Central memory CD8-positive, alpha-beta T cell (primary cell): Measurements from ENCODE around the gene HMOX1.
"Not testable (repeated sequence)": the region's sequence is repeated elsewhere in the genome, so short reads cannot be mapped to it uniquely, and the experiment has no call there.

Experiments
- ATAC-seq: fragments of 150-1000 bp; cut with Tn5 transposase; replicated peaks from 2 replicates; pipeline ENCODE4 v1.10.0; 2022; ENCODE audit warnings: mild to moderate bottlenecking, moderate FRiP score, moderate number of reproducible peaks; ENCODE audit not compliant: poor library complexity, severe bottlenecking; ENCODE audit errors: extremely low read depth
- DNase-seq, 2 donors: peaks; one replicate each; pipeline ENCODE4 v3.0.0; 2021; ENCODE audit warnings: low spot score in 2 of 2
- H3K27ac Mint-ChIP-seq: one replicate; pipeline ENCODE4 v1.8.0; 2022; ENCODE audit warnings: low read depth, mild to moderate bottlenecking, moderate library complexity, mixed read lengths
- H3K27me3 Mint-ChIP-seq: one replicate; pipeline ENCODE4 v1.8.0; 2022; ENCODE audit warnings: mixed read lengths
- H3K36me3 Mint-ChIP-seq: one replicate; pipeline ENCODE4 v1.8.0; 2022; ENCODE audit warnings: mild to moderate bottlenecking, moderate library complexity, mixed read lengths; ENCODE audit not compliant: insufficient read depth
- H3K4me1 Mint-ChIP-seq: one replicate; pipeline ENCODE4 v1.8.0; 2022; ENCODE audit warnings: mixed read lengths
- H3K4me3 Mint-ChIP-seq: one replicate; pipeline ENCODE4 v1.8.0; 2022; ENCODE audit warnings: mild to moderate bottlenecking, moderate library complexity, mixed read lengths
- H3K9me3 Mint-ChIP-seq: one replicate; pipeline ENCODE4 v1.8.0; 2022; ENCODE audit warnings: mixed read lengths

Gene HMOX1

DNA sequence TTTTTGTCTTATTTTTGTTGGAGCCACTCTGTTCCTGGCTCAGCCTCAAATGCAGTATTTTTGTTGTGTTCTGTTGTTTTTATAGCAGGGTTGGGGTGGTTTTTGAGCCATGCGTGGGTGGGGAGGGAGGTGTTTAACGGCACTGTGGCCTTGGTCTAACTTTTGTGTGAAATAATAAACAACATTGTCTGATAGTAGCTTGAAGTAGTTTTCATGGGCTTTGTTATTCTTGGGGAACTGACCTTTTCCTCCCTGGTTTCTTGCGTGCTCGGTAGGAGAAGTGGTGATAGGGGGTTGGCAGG lies 13.1 kb downstream of the HMOX1 start:
- peak; percentile 36 for ATAC-seq
- Mint-ChIP-seq H3K27me3 (peaks cover 12% of the 10 kb centered on the region), H3K4me3 (no peak overlapping the region), H3K27ac (peak overlapping the region; percentile 5), H3K4me1 (no peaks in the 10 kb centered on the region), H3K36me3 (peaks cover 2% of the 10 kb centered on the region), H3K9me3 (no peaks in the 10 kb centered on the region)
- DNase-seq, result no peak

DNA sequence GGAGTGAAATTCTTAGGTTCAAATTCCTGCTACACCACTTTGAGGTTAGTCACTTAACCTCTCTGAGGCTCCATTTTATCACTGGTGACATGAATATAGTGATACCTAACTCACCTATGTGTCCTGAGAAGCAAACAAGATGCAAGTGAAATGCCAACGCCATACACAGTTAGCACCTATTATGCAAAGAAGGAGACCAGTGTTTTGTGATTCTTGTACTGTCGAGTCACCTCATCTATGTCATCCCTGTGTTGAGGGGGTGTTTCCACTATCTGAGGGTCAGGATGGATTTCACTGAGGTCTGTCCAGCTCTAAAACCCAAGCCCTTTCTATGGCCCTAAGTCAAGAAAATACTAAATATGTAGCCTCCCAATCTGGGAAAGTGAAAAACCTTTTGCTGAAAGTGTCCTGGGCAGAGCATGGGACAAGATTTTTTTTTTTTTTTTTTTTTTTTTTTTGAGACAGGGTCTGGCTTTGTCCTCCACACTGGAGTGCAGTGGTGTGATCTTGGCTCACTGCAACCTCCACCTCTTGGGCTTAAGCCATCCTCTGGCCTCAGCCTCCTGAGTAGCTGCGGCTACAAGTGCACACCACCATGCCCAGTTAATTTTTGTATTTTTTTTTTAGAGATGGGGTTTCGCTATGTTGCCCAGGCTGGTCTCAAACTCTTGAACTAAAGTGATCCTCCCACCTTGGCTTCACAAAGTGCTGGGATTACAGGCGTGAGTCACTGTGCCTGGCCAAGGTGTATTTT lies 14.1 kb downstream of the HMOX1 start:
- Mint-ChIP-seq H3K4me3 (no peak overlapping the region), H3K27me3 (peaks cover 2% of the 10 kb centered on the region), H3K4me1 (peaks cover 6% of the 10 kb centered on the region), H3K9me3 (no peaks in the 10 kb centered on the region), H3K27ac (no peak overlapping the region), H3K36me3 (peaks cover 9% of the 10 kb centered on the region)
- DNase-seq, result no peak
- no peak for ATAC-seq

DNA sequence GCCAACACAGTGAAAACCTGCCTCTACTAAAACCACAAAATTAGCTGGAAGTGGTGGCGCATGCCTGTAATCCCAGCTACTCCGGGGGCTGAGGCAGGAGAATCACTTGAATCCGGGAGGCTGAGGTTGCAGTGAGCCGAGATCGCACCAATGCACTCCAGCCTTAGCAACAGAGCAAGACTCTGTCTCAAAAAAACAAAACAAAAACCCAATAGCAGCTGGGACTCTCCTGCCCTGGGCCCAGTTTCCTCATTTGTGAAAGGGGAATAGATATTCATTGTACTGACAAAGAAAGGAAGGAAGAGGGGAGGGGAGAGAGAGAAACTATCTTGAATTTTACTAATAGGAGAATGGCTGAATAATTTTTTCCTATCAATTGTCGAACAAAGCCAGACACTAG lies 15.7 kb downstream of the HMOX1 start:
- H3K9me3 Mint-ChIP-seq, H3K4me3 Mint-ChIP-seq, H3K27me3 Mint-ChIP-seq, ATAC-seq, DNase-seq: not testable (repeated sequence)
- H3K27ac Mint-ChIP-seq, result peak overlapping the region; percentile 74
- peaks cover 11% of the 10 kb centered on the region for H3K36me3 Mint-ChIP-seq
- H3K4me1 Mint-ChIP-seq, result peaks cover 17% of the 10 kb centered on the region

DNA sequence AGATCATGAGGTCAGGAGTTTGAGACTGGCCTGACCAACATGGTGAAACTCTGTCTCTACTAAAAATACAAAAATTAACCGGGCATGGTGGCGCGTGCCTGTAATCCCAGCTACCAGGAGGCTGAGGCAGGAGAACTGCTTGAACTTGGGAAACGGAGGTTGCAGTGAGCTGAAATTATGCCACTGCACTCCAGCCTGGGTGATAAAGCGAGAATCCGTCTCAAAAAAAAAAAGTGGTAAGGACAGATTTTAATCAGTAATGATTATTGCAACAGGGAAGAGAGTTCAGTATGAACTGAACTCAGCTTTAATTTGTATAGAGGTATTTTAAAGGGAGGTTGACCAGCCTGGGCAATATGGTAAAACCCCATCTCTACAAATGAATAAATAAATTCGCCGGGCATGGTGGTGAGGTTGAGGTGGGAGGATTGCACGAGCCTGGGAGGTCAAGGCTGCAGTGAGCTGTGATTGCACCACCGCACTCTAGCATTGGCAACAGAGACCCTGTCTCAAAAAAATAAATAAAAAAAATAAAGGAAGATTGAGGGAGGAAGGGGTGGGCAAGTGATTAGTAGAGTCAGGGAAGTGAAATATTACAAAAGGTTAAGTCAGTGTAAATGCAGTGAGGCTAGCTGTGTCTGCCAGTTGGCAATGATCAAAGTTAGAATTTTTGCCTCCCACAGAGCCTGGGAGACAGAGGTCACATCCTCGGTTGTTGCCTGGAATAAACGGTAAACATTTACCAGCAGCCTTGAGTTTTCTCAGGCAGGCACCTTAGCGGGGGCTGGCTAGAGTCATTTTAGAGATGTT lies 16.4 kb downstream of the HMOX1 start:
- DNase-seq (no peak), ATAC-seq (no peak)
- H3K4me1 Mint-ChIP-seq, result peaks cover 20% of the 10 kb centered on the region
- no peak overlapping the region for H3K4me3 Mint-ChIP-seq
- no peaks in the 10 kb centered on the region for H3K9me3 Mint-ChIP-seq
- H3K36me3 Mint-ChIP-seq, result peaks cover 11% of the 10 kb centered on the region
- peak overlapping the region; percentile 74 for H3K27ac Mint-ChIP-seq
- H3K27me3 Mint-ChIP-seq, result no peaks in the 10 kb centered on the region

DNA sequence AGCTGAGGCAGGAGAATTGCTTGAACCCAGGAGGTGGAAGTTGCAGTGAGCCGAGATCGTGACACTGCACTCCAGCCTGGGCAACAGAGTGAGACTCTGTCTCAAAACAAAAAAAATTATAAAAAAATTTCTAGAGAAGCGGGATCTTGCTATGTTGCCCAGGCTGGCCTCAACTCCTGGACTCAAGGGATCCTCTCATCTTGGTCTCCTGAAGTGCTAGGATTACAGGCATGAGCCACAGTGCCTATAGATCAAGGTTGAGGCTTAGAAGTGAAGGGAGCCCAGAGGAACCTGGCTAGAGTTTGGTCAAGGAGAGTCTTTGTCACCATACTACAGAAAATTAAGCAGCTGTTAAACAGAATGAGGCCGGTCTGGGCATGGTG lies 17.7 kb downstream of the HMOX1 start:
- no peaks in the 10 kb centered on the region for H3K9me3 Mint-ChIP-seq
- no peak for ATAC-seq
- H3K36me3 Mint-ChIP-seq, result peaks cover 19% of the 10 kb centered on the region
- no peaks in the 10 kb centered on the region for H3K27me3 Mint-ChIP-seq
- DNase-seq, result no peak
- H3K4me1 Mint-ChIP-seq, result peaks cover 25% of the 10 kb centered on the region
- H3K4me3 Mint-ChIP-seq, result peak overlapping the region; percentile 54
- H3K27ac Mint-ChIP-seq, result peak overlapping the region; percentile 97

DNA sequence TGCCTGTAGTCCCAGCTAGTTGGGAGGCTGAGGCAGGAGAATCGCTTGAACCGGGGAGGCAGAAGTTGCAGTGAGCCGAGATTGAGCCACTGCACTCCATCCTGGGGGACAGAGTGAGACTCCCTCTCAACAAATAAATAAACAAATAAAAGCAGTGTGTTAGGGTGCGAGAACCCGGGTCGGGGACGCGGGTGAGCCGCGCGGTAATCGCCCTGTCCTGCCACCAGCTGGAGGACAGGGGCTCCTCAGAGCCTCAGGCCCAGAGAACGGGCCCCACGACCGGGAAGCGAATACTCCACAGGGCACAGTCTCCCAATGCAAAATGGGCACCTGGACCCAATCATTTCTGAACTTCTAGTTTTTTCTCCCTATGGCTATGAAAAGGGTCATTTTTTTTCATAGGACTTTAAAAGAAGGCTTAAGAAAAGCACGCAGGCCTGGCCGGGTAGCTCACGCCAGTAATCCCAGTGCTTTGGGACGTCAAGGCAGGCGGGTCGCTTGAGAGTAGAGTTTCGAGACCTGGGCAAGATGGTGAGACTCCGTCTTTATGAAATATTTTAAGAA lies 18.3 kb downstream of the HMOX1 start:
- H3K4me1 Mint-ChIP-seq, result peaks cover 25% of the 10 kb centered on the region
- peak overlapping the region; percentile 97 for H3K27ac Mint-ChIP-seq
- H3K27me3 Mint-ChIP-seq, result no peaks in the 10 kb centered on the region
- ATAC-seq (no peak), DNase-seq (no peak)
- no peaks in the 10 kb centered on the region for H3K9me3 Mint-ChIP-seq
- peak overlapping the region; percentile 100 for H3K4me3 Mint-ChIP-seq
- peaks cover 25% of the 10 kb centered on the region for H3K36me3 Mint-ChIP-seq

DNA sequence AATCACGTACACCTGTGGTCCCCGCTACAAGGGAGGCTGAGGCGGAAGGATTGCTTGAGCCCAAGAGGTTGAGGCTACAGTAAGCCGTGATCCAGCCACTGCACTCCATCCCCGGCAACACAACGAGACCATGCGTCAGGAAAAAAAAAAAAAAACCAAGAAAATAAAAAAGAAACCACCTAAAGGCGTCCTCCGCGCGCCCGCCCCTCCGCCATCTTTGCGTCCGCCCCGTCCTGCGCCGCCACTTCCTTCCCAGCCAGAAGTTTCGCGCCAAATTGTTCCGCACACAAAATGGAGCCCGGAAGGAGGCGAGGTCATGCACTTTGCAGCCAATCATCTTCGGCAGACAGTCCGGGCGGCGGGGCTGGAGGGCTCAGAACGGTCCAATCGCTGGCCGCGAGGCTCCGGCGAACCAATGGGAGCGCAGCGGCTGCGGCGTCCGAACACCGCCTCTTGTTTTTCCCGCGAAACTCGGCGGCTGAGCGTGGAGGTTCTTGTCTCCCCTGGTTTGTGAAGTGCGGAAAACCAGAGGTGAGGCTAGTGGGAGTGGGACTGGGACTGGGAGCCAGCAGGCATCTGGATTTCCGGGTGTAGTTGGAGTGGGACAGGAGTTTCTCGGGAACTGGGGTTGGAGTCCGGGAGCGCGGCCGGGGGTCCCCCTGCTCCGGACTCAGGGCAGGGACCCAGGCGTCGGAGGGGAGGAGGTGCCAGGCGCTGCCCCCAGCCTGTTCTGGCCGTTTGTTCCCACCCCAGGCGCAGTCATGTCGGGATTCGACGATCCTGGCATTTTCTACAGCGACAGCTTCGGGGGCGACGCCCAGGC lies 19.0 kb downstream of the HMOX1 start, which contains the start of gene MCM5:
Gene MCM5 (plus strand): TSS at position 463 of the 823 bp plus-strand sequence. CDS start 299 bp downstream, at position 762.
- Mint-ChIP-seq H3K27me3 (no peaks in the 10 kb centered on the region), H3K9me3 (no peaks in the 10 kb centered on the region), H3K4me3 (peak within 1 kb of the TSS; percentile 100), H3K4me1 (peaks cover 25% of the 10 kb centered on the region), H3K27ac (peak within 1 kb of the TSS; percentile 97), H3K36me3 (peaks cover 31% of the 10 kb centered on the region)
- DNase-seq (peak; percentile 92 to 97), ATAC-seq (peak; percentile 100)

DNA sequence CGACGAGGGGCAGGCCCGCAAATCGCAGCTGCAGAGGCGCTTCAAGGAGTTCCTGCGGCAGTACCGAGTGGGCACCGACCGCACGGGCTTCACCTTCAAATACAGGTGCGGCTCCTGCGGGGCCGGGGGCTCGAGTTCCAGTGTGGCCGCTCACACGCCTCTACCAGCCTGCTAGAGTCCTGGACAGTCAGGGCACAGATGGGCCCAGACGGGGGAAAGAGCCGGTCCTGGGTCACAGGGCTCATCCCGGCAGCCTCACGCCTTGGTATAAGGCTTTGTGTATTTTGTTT lies 19.6 kb downstream of the HMOX1 start:
- peaks cover 34% of the 10 kb centered on the region for H3K36me3 Mint-ChIP-seq
- no peaks in the 10 kb centered on the region for H3K27me3 Mint-ChIP-seq
- peaks cover 25% of the 10 kb centered on the region for H3K4me1 Mint-ChIP-seq
- H3K4me3 Mint-ChIP-seq, result peak overlapping the region; percentile 100
- H3K27ac Mint-ChIP-seq, result peak overlapping the region; percentile 97
- no peak for DNase-seq
- no peaks in the 10 kb centered on the region for H3K9me3 Mint-ChIP-seq
- no peak for ATAC-seq

DNA sequence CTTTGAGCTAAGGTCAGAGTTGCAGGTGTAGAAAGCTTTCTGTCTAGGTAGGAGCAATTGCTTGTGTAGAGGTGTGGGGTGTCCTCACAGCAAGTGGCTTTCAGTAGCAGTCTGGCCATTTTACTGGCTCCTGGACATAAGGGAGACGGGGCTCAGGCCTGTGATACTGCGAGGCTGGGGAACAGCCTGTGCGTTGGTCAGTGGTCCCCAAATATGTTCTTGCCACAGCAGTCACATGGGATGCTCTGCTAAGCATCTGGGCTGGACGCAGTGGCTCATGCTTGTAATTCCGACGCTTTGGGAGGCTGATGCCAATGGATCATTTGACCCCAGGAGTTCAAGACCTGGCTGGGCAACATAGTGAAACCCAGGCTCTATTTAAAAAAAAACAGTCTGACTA lies 21.0 kb downstream of the HMOX1 start:
- Mint-ChIP-seq H3K36me3 (peaks cover 45% of the 10 kb centered on the region), H3K27me3 (no peaks in the 10 kb centered on the region), H3K4me1 (peaks cover 25% of the 10 kb centered on the region)

DNA sequence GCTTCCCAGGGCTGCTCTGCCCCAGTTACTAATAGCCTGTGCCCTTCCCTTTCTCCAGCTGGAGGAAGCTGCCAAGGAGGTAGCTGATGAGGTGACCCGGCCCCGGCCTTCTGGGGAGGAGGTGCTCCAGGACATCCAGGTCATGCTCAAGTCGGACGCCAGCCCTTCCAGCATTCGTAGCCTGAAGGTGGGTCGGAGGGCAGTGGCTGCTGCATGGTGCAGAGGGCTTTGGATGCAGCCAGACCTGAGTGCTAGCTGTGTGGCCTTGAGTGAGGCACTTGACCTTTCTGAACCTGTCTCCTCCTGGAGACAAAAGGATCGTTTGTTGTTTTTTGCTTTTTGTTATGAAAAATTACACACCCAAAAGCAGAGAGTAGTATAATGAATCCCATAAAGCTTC lies 22.5 kb downstream of the HMOX1 start:
- ATAC-seq (no peak), DNase-seq (no peak)
- Mint-ChIP-seq H3K27ac (no peak overlapping the region), H3K4me3 (no peak overlapping the region), H3K36me3 (peaks cover 56% of the 10 kb centered on the region), H3K27me3 (no peaks in the 10 kb centered on the region), H3K4me1 (peaks cover 31% of the 10 kb centered on the region), H3K9me3 (no peaks in the 10 kb centered on the region)

More for the DNA sequence above, 21.0 kb downstream of the HMOX1 start:
- Mint-ChIP-seq H3K27ac (no peak overlapping the region), H3K9me3 (no peaks in the 10 kb centered on the region), H3K4me3 (peak overlapping the region; percentile 100)
- ATAC-seq (no peak), DNase-seq (no peak)

DNA sequence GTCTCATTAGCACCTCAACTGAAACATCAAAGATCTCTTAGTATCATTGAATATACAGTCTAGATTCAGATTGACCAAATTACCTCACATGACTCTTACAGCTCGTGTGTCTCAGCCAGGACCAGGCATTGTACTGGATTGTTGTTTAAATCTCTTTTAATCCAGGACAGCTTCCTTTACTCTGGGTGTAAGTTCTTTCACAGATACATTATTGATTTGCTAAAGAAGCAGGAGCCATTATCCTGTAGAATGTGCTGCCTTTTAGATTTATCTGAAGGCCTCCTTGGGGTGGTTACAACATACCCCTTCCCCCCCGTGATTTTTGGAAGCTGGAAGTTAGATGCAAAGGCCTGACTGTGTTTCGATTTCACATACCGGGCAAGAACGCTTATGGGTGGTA lies 23.3 kb downstream of the HMOX1 start:
- no peak overlapping the region for H3K27ac Mint-ChIP-seq
- DNase-seq, result no peak
- H3K27me3 Mint-ChIP-seq, result no peaks in the 10 kb centered on the region
- H3K4me1 Mint-ChIP-seq, result peaks cover 31% of the 10 kb centered on the region
- no peaks in the 10 kb centered on the region for H3K9me3 Mint-ChIP-seq
- H3K36me3 Mint-ChIP-seq, result peaks cover 62% of the 10 kb centered on the region
- ATAC-seq, result no peak
- no peak overlapping the region for H3K4me3 Mint-ChIP-seq

DNA sequence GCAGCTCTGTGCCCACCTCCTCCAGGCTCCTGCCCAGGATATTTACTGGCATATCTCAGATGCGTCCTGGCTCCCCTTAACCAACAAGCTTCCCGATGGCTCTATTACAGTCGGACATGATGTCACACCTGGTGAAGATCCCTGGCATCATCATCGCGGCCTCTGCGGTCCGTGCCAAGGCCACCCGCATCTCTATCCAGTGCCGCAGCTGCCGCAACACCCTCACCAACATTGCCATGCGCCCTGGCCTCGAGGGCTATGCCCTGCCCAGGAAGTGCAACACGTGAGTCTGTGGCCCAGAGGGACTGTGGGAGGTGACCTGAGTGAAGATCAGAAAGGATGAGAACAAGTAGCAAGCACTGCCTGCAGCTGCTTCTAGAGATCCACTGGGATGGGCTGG lies 25.5 kb downstream of the HMOX1 start:
- peaks cover 31% of the 10 kb centered on the region for H3K4me1 Mint-ChIP-seq
- no peak overlapping the region for H3K27ac Mint-ChIP-seq
- ATAC-seq, result no peak
- no peak for DNase-seq
- H3K27me3 Mint-ChIP-seq, result no peaks in the 10 kb centered on the region
- no peaks in the 10 kb centered on the region for H3K9me3 Mint-ChIP-seq
- H3K4me3 Mint-ChIP-seq, result no peak overlapping the region
- H3K36me3 Mint-ChIP-seq, result peaks cover 60% of the 10 kb centered on the region
